SK-N-DZ (cell line): ENCODE measurements around the gene TOPORS.

Experiments used
- DNase-seq: peaks from one replicate; pipeline ENCODE4 v3.0.0-alpha.2; 2015; ENCODE audit warnings: low spot score

Gene TOPORS

GRCh38 chr9:32503008-32503407 is 49.4 kb downstream of the TOPORS start:
- no peak for DNase-seq

GRCh38 chr9:32502464-32502863 is 49.9 kb downstream of the TOPORS start:
- DNase-seq: no peak

- DNase-seq: no peak
These were observed 50.5 kb downstream of the TOPORS start for GRCh38 chr9:32501868-32502267.

- no peak for DNase-seq
These were observed 51.6 kb downstream of the TOPORS start for GRCh38 chr9:32500768-32501167.

GRCh38 chr9:32497921-32498320 is 54.5 kb downstream of the TOPORS start:
- DNase-seq: no peak

- DNase-seq: no peak
These were observed 61.8 kb downstream of the TOPORS start for GRCh38 chr9:32490601-32491000.
